Mucosa of rectum (tissue), 2 donors: ENCODE measurements around the gene COG7.
A peak's percentile ranks its signal among the peaks of the same experiment; 100 is the strongest.
"Not testable (repeated sequence)": the region's sequence is repeated elsewhere in the genome, so short reads cannot be mapped to it uniquely, and the experiment has no call there.

Experiments used
- H3K27ac ChIP-seq, 2 donors: one replicate each; pipeline ENCODE4 v1.7.0; 2013; ENCODE audit warnings: inconsistent platforms in 2 of 2, low read depth in 2 of 2, low read length in 2 of 2
- H3K27me3 ChIP-seq, 2 donors: one replicate each; pipeline ENCODE4 v1.7.0; 2013; ENCODE audit warnings: low read length in 2 of 2; ENCODE audit not compliant: control insufficient read depth in 2 of 2, insufficient read depth in 2 of 2
- H3K36me3 ChIP-seq, 2 donors: one replicate each; pipeline ENCODE4 v1.7.0; 2013; ENCODE audit warnings: low read length in 2 of 2; ENCODE audit not compliant: control insufficient read depth in 2 of 2, insufficient read depth in 2 of 2
- H3K4me1 ChIP-seq, 2 donors: one replicate each; pipeline ENCODE4 v1.7.0; 2013; ENCODE audit warnings: low read length in 2 of 2, mild to moderate bottlenecking in 1 of 2; ENCODE audit not compliant: control insufficient read depth in 2 of 2, insufficient read depth in 2 of 2
- H3K4me3 ChIP-seq, 2 donors: one replicate each; pipeline ENCODE4 v1.7.0; 2013; ENCODE audit warnings: low read length in 2 of 2
- H3K9ac ChIP-seq, 2 donors: one replicate each; pipeline ENCODE4 v1.7.0; 2013; ENCODE audit warnings: low read length in 2 of 2, low read depth in 1 of 2, mild to moderate bottlenecking in 1 of 2
- H3K9me3 ChIP-seq, 2 donors: one replicate each; pipeline ENCODE4 v1.7.0; 2013; ENCODE audit warnings: low read length in 2 of 2; ENCODE audit not compliant: control insufficient read depth in 2 of 2
- donor health status: healthy.
- donor health status: Normal muscosa, but diverticular disease.

The COG7 gene

GRCh38 chr16:23369416-23369815 lies 83.6 kb downstream of the COG7 start:
- H3K9ac ChIP-seq, result peak overlapping the region in 1 of 2 donors; percentile 23
- no peaks in the 10 kb centered on the region for H3K9me3 ChIP-seq
- peaks cover 0 to 9% of the 10 kb centered on the region in 2 donors for H3K36me3 ChIP-seq
- no peaks in the 10 kb centered on the region for H3K27me3 ChIP-seq
- no peak overlapping the region for H3K4me3 ChIP-seq
- H3K27ac ChIP-seq, result no peak overlapping the region
- peaks cover 0 to 5% of the 10 kb centered on the region in 2 donors for H3K4me1 ChIP-seq

- H3K27me3 ChIP-seq, result no peaks in the 10 kb centered on the region
- H3K36me3 ChIP-seq, result peaks cover 0 to 9% of the 10 kb centered on the region in 2 donors
- H3K4me3 ChIP-seq, result no peak overlapping the region
- no peaks in the 10 kb centered on the region for H3K9me3 ChIP-seq
- peaks cover under 1 to 10% of the 10 kb centered on the region in 2 donors for H3K4me1 ChIP-seq
- no peak overlapping the region for H3K9ac ChIP-seq
- no peak overlapping the region for H3K27ac ChIP-seq
Observed at GRCh38 chr16:23368469-23368868, 84.5 kb downstream of the COG7 start.

GRCh38 chr16:23367988-23368387 lies 85.0 kb downstream of the COG7 start:
- Histone ChIP-seq H3K4me1 (peaks cover 6 to 15% of the 10 kb centered on the region in 2 donors), H3K4me3 (no peak overlapping the region), H3K27ac (no peak overlapping the region), H3K9me3 (no peaks in the 10 kb centered on the region), H3K27me3 (no peaks in the 10 kb centered on the region), H3K9ac (no peak overlapping the region), H3K36me3 (peaks cover 0 to 9% of the 10 kb centered on the region in 2 donors)

- Histone ChIP-seq H3K36me3 (peaks cover 0 to 9% of the 10 kb centered on the region in 2 donors), H3K9me3 (no peaks in the 10 kb centered on the region), H3K4me3 (no peak overlapping the region), H3K27me3 (no peaks in the 10 kb centered on the region), H3K4me1 (peaks cover 10 to 18% of the 10 kb centered on the region in 2 donors), H3K27ac (no peak overlapping the region), H3K9ac (no peak overlapping the region)
Observed at GRCh38 chr16:23367564-23367963, 85.4 kb downstream of the COG7 start.

GRCh38 chr16:23366341-23366740 lies 86.6 kb downstream of the COG7 start:
- H3K9ac ChIP-seq, H3K27me3 ChIP-seq, H3K4me3 ChIP-seq, H3K9me3 ChIP-seq, H3K36me3 ChIP-seq: not testable (repeated sequence)
- peaks cover 16 to 28% of the 10 kb centered on the region in 2 donors for H3K4me1 ChIP-seq
- H3K27ac ChIP-seq, result peak overlapping the region in 1 of 2 donors; percentile 64

- no peaks in the 10 kb centered on the region for H3K9me3 ChIP-seq
- H3K27ac ChIP-seq, result peak overlapping the region in 1 of 2 donors; percentile 64
- H3K9ac ChIP-seq, result no peak overlapping the region
- H3K4me1 ChIP-seq, result peaks cover 16 to 31% of the 10 kb centered on the region in 2 donors
- H3K27me3 ChIP-seq, result no peaks in the 10 kb centered on the region
- H3K36me3 ChIP-seq, result peaks cover 0 to 8% of the 10 kb centered on the region in 2 donors
- no peak overlapping the region for H3K4me3 ChIP-seq
Observed at GRCh38 chr16:23365602-23366240, 87.3 kb downstream of the COG7 start.

- Histone ChIP-seq H3K9me3 (no peaks in the 10 kb centered on the region), H3K27me3 (no peaks in the 10 kb centered on the region), H3K27ac (peak overlapping the region; percentile 87 to 92), H3K36me3 (peaks cover 0 to 5% of the 10 kb centered on the region in 2 donors), H3K4me1 (peaks cover 20 to 36% of the 10 kb centered on the region in 2 donors), H3K9ac (peak overlapping the region in 1 of 2 donors; percentile 68), H3K4me3 (no peak overlapping the region)
Observed at GRCh38 chr16:23362460-23363317, 90.3 kb downstream of the COG7 start.

- no peaks in the 10 kb centered on the region for H3K36me3 ChIP-seq
- no peaks in the 10 kb centered on the region for H3K9me3 ChIP-seq
- no peaks in the 10 kb centered on the region for H3K27me3 ChIP-seq
- H3K9ac ChIP-seq, result no peak overlapping the region
- H3K4me1 ChIP-seq, result peaks cover 20 to 33% of the 10 kb centered on the region in 2 donors
- no peak overlapping the region for H3K4me3 ChIP-seq
- no peak overlapping the region for H3K27ac ChIP-seq
Observed at GRCh38 chr16:23359092-23359760, 93.8 kb downstream of the COG7 start.

- Histone ChIP-seq H3K9ac (no peak overlapping the region), H3K9me3 (no peaks in the 10 kb centered on the region), H3K27ac (peak overlapping the region in 1 of 2 donors; percentile 41), H3K27me3 (no peaks in the 10 kb centered on the region), H3K4me1 (peaks cover 12 to 24% of the 10 kb centered on the region in 2 donors), H3K36me3 (peaks cover 0 to 1% of the 10 kb centered on the region in 2 donors), H3K4me3 (no peak overlapping the region)
Observed at GRCh38 chr16:23357761-23358290, 95.2 kb downstream of the COG7 start.
